Measurements from ENCODE around the gene AGAP1. TPM values are rescaled to one million over a fixed set of nuclear protein-coding genes. Genes with fewer than 3 reads are reported as not detected.

The AGAP1 gene
- total RNA-seq, 1 donor from 2014 or later, result 47.2 TPM

- Mint-ChIP-seq H3K27ac (no peak overlapping the region), H3K27me3 (no peaks in the 10 kb centered on the region)
- no peak for DNase-seq (ENCODE audit: low spot score, unreplicated experiment)
Measured at GRCh38 chr2:235709969-235710879, 216.4 kb downstream of the AGAP1 start.

GRCh38 chr2:235710933-235711332 lies 217.1 kb downstream of the AGAP1 start:
- Mint-ChIP-seq H3K27me3 (no peaks in the 10 kb centered on the region), H3K4me1 (ENCODE audit: low read depth) (peaks cover 2% of the 10 kb centered on the region), H3K9me3 (ENCODE audit: low read depth) (no peaks in the 10 kb centered on the region), H3K27ac (no peak overlapping the region), H3K36me3 (ENCODE audit: insufficient read depth) (peaks cover 5% of the 10 kb centered on the region), H3K4me3 (ENCODE audit: low read depth) (no peak overlapping the region)
- TF ChIP-seq CTCF (IDR thresholded peaks at IDR 0.05; ENCODE audit: unreplicated experiment), result no peak
- no peak for DNase-seq (ENCODE audit: low spot score, unreplicated experiment)

More at GRCh38 chr2:235709969-235710879, 216.4 kb downstream of the AGAP1 start:
- Mint-ChIP-seq H3K36me3 (ENCODE audit: insufficient read depth) (peaks cover 5% of the 10 kb centered on the region), H3K4me3 (ENCODE audit: low read depth) (no peak overlapping the region), H3K4me1 (ENCODE audit: low read depth) (peaks cover 2% of the 10 kb centered on the region), H3K9me3 (ENCODE audit: low read depth) (no peaks in the 10 kb centered on the region)
- TF ChIP-seq CTCF (IDR thresholded peaks at IDR 0.05; ENCODE audit: unreplicated experiment), result no peak

- peaks cover 2% of the 10 kb centered on the region for H3K4me1 Mint-ChIP-seq (ENCODE audit: low read depth)
- TF ChIP-seq CTCF (IDR thresholded peaks at IDR 0.05; ENCODE audit: unreplicated experiment), result no peak
- peaks cover 5% of the 10 kb centered on the region for H3K36me3 Mint-ChIP-seq (ENCODE audit: insufficient read depth)
- H3K9me3 Mint-ChIP-seq (ENCODE audit: low read depth), result no peaks in the 10 kb centered on the region
- H3K27me3 Mint-ChIP-seq, result no peaks in the 10 kb centered on the region
- H3K27ac Mint-ChIP-seq, result no peak overlapping the region
- no peak for DNase-seq (ENCODE audit: low spot score, unreplicated experiment)
- H3K4me3 Mint-ChIP-seq (ENCODE audit: low read depth), result no peak overlapping the region
Measured at GRCh38 chr2:235711527-235711926, 217.7 kb downstream of the AGAP1 start.

GRCh38 chr2:235712176-235712575 lies 218.3 kb downstream of the AGAP1 start:
- no peak overlapping the region for H3K27ac Mint-ChIP-seq

GRCh38 chr2:235713189-235713588 lies 219.3 kb downstream of the AGAP1 start:
- no peak overlapping the region for H3K4me3 Mint-ChIP-seq (ENCODE audit: low read depth)
- no peaks in the 10 kb centered on the region for H3K9me3 Mint-ChIP-seq (ENCODE audit: low read depth)
- no peak for DNase-seq (ENCODE audit: low spot score, unreplicated experiment)
- peak overlapping the region; percentile 12 for H3K27ac Mint-ChIP-seq
- H3K36me3 Mint-ChIP-seq (ENCODE audit: insufficient read depth), result peaks cover 5% of the 10 kb centered on the region
- peaks cover 2% of the 10 kb centered on the region for H3K4me1 Mint-ChIP-seq (ENCODE audit: low read depth)
- no peak for TF ChIP-seq CTCF (IDR thresholded peaks at IDR 0.05; ENCODE audit: unreplicated experiment)
- no peaks in the 10 kb centered on the region for H3K27me3 Mint-ChIP-seq

More at GRCh38 chr2:235712176-235712575, 218.3 kb downstream of the AGAP1 start:
- Mint-ChIP-seq H3K4me1 (ENCODE audit: low read depth) (peaks cover 2% of the 10 kb centered on the region), H3K9me3 (ENCODE audit: low read depth) (no peaks in the 10 kb centered on the region), H3K4me3 (ENCODE audit: low read depth) (no peak overlapping the region), H3K36me3 (ENCODE audit: insufficient read depth) (peaks cover 5% of the 10 kb centered on the region), H3K27me3 (no peaks in the 10 kb centered on the region)
- no peak for TF ChIP-seq CTCF (IDR thresholded peaks at IDR 0.05; ENCODE audit: unreplicated experiment)
- DNase-seq (ENCODE audit: low spot score, unreplicated experiment), result no peak

Measured in progenitor cell of endocrine pancreas (in vitro differentiated cells).